IgD-negative memory B cell (primary cell): Measurements from ENCODE around the gene PAEP. TPM values are rescaled to one million over a fixed set of nuclear protein-coding genes. Genes with fewer than 3 reads are reported as not detected.
A peak's percentile ranks its signal among the peaks of the same experiment; 100 is the strongest.

ENCODE experiments used
- H3K27ac Mint-ChIP-seq, 3 donors: one replicate each; pipeline ENCODE4 v1.8.0; 2020 to 2022; ENCODE audit warnings: mild to moderate bottlenecking in 3 of 3, mixed read lengths in 3 of 3, moderate library complexity in 1 of 3
- H3K27me3 Mint-ChIP-seq: one replicate; pipeline ENCODE4 v1.8.0; 2021; ENCODE audit warnings: mixed read lengths
- H3K36me3 Mint-ChIP-seq: one replicate; pipeline ENCODE4 v1.8.0; 2020; ENCODE audit warnings: mild to moderate bottlenecking, mixed read lengths
- H3K4me1 Mint-ChIP-seq, 3 donors: one replicate each; pipeline ENCODE4 v1.8.0; 2020 to 2022; ENCODE audit warnings: mixed read lengths in 3 of 3, mild to moderate bottlenecking in 1 of 3
- H3K4me3 Mint-ChIP-seq, 4 donors: one replicate each; pipeline ENCODE4 v1.8.0; 2020 to 2022; ENCODE audit warnings: mild to moderate bottlenecking in 4 of 4, mixed read lengths in 4 of 4, moderate library complexity in 3 of 4
- H3K9me3 Mint-ChIP-seq, 3 donors: one replicate each; pipeline ENCODE4 v1.8.0; 2020 to 2021; ENCODE audit warnings: mixed read lengths in 3 of 3, mild to moderate bottlenecking in 1 of 3
- polyA plus RNA-seq: library from polyadenylated mRNA; unstranded; fragments of 300-500 nt; fragmentation: Illumina TruSeq; gene quantifications from one replicate; pipeline ENCODE4 v1.2.3, GENCODE V29; 2021

The PAEP gene
- polyA plus RNA-seq, 1 donor from 2014 or later = not detected

DNA sequence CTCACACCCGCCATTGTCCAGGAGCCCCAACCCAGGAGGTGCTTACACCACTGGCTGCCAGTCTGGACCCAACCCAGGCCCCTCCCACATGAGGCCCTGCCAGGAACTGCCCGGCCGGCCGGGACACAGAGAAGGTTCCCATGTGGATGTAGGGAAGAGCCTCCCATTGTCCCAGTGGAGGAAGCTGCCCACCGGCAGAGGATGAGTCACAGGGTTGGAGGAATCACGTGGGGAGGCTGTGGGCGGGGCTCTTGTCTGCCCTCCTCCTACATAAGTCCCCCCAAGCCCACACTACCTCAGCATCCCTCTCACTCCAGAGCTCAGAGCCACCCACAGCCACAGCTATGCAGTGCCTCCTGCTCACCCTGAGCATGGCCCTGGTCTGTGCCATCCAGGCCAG is 26.1 kb downstream of the PAEP start:
- Mint-ChIP-seq H3K27ac (no peak overlapping the region), H3K9me3 (peaks cover 0 to 1% (median 0%) of the 10 kb centered on the region in 3 donors), H3K27me3 (peaks cover 9% of the 10 kb centered on the region), H3K4me1 (peaks cover 0 to 1% (median 0%) of the 10 kb centered on the region in 3 donors), H3K4me3 (no peak overlapping the region), H3K36me3 (no peaks in the 10 kb centered on the region)

DNA sequence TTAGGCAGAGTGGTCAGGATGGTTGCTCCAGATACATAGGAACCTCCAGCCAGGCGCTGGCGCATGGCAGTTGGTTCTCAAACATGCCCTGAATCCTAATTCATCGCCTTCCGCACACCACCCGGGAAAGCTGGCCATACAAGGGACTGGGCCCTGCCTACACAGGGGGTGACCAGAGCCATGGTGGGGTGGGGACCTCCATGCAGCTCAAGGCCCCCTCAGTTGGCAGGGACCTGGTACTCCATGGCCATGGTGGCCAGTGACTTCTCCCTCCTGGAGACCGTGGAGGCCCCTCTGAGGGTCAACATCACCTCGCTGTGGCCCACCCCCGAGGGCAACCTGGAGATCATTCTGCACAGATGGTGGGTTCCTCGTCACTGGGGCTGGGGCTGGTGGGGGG is 26.8 kb downstream of the PAEP start:
- Mint-ChIP-seq H3K4me1 (no peaks in the 10 kb centered on the region), H3K27ac (no peak overlapping the region), H3K36me3 (no peaks in the 10 kb centered on the region), H3K27me3 (peaks cover 7% of the 10 kb centered on the region), H3K9me3 (peaks cover 0 to 1% (median 0%) of the 10 kb centered on the region in 3 donors), H3K4me3 (no peak overlapping the region)

DNA sequence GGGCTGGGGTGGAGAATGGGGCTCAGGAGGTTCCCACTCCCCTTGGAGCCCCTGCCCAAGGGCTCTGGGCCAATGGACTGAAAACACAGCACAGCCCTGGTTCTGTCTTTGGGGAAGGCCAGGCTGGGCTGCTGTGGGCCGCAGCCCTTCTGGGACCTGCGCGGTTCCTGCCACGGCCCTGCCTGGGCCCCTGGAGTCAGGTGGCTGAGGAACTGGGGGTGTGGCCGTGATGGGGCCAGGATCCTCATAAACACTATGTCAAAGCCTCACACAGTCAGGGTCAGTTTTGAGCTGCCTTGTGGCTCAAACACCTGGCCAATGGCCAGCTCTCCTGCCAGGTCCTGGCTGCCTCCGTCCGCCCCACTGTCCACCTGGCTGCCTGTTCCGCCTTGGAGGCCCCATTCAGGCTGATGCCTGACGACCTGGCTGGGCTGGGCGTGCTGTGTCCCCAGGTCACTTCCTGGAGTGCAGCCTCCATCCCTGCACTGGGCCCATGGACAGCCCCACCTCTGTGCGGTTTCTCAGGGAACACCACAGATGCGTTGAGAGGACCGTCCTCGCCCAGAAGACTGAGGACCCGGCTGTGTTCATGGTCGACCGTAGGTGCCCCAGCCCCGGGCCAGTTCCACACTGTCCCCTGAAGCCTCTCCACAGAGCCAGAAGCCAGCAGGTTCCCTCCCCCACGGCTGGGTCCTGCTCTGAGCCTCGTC is 27.5 kb downstream of the PAEP start:
- peaks cover 6% of the 10 kb centered on the region for H3K27me3 Mint-ChIP-seq
- no peak overlapping the region for H3K27ac Mint-ChIP-seq
- no peaks in the 10 kb centered on the region for H3K36me3 Mint-ChIP-seq
- no peak overlapping the region for H3K4me3 Mint-ChIP-seq
- H3K9me3 Mint-ChIP-seq = peaks cover 0 to 1% (median 0%) of the 10 kb centered on the region in 3 donors
- no peaks in the 10 kb centered on the region for H3K4me1 Mint-ChIP-seq

DNA sequence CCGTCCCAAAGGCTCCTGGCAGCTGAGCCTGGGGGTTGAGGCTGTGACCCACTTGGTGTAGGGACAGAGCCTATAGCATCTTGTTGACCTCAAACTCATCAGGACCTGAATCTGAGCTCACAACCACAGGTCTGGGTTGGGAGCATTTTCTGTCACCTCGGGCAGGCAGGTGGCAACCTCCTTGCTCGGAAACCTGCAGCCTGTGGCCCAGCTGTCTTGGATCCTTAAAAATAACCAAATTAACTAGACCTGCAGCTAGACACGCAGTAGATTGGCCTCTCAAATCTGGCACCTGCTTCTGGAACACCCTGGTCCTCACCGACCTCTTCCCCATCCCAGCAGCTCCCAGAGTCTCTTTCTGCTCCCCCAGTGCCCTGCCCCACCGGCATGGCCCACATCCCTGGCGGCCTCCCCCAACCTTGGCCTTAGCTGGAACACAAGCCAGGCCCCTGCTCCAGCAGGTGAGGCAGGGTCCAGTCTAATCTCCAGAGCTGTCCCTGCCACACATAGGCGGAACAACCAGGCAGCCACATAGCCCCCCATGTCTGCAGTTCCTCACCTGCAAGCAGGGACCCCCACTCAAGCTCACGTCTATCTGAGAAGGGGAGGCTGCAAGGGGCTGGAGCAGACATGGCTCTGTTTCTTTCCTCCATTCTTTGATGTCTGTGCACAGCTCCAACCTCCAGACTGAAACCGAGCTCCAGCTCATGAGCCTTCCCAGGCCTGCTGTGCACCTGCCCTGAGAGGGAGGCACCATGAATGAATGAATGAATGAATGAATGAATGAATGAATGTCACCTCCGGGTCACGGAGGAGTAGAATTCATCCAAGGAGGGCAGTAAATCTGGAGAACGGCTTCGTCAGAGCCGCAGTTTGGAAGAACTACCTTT is 28.3 kb downstream of the PAEP start:
- H3K27ac Mint-ChIP-seq = peak overlapping the region in 2 of 3 donors; percentile 14 to 39
- H3K27me3 Mint-ChIP-seq = peaks cover 6% of the 10 kb centered on the region
- no peaks in the 10 kb centered on the region for H3K36me3 Mint-ChIP-seq
- peaks cover 0 to 1% (median 1%) of the 10 kb centered on the region in 3 donors for H3K9me3 Mint-ChIP-seq
- no peak overlapping the region for H3K4me3 Mint-ChIP-seq
- H3K4me1 Mint-ChIP-seq = no peaks in the 10 kb centered on the region

DNA sequence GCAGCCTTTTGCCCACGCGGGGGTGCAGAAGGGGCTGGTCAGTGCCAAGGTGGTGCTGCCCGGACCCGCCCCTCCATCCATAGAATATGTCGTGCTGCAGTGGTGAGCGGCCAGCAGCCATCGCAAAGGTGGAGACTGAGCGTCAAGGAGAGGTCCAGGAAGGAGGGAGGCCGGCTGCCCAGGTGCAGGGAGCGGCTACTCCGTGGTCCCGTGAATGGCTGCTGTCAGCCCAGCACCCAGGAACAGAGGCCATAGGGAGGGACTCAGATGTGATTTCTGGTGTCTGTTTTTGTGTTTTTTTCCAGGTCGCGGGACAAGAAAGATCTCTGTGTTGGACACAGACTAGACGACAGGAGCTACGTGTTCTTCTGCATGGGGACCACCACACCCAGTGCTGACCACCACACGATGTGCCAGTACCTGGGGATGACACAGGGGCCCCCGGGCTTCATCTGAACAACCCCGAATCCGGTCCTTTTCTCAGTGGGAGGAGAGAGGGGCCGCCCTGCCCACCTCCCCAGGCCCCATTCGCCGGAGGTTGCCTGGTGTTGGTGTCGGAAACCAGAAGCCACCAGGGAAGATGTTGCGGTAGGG is 29.0 kb downstream of the PAEP start:
- Mint-ChIP-seq H3K4me1 (no peaks in the 10 kb centered on the region), H3K9me3 (peaks cover 0 to 8% (median 1%) of the 10 kb centered on the region in 3 donors), H3K36me3 (no peaks in the 10 kb centered on the region), H3K27ac (peak overlapping the region in 1 of 3 donors; percentile 39), H3K27me3 (peaks cover 6% of the 10 kb centered on the region), H3K4me3 (no peak overlapping the region)

DNA sequence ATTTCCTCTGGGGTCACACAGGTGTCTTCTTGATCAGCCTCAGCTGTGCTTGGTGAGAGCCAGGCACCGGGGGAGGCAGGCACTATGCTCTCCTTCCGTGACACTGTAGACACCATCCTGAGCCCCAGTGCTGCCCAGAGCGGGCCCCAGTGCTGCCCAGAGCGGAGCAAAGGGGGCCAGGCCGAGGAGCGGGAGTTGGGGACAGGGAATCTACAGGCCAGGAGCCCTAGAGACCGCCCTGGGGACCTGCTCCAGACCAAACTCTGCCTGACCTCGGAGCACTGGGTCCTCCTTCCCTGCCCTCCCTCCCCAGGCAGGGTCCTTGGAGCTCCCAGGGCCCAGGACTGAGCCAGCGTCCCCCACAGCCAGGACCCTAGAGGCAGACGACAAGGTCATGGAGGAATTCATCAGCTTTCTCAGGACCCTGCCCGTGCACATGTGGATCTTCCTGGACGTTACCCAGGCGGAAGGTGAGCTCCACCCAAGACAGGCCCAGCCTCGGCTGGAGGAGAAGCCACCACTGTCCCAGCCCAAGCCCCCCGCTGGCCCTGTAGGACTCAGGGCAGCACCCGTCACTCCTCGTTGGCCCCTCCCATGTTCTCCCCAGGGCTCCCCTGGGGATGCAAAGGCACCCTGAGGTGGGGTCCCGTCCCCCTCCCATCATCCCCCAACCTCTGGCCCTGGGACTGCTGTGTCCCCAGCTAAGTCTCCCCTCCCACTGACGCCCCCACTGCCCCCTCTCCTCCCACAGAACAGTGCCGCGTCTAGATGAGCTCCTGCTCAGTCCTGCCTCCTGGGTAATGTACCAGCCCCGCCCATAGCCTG is 30.2 kb downstream of the PAEP start:
- Mint-ChIP-seq H3K36me3 (no peaks in the 10 kb centered on the region), H3K9me3 (peaks cover 0 to 8% (median 1%) of the 10 kb centered on the region in 3 donors), H3K4me1 (no peaks in the 10 kb centered on the region), H3K4me3 (no peak overlapping the region), H3K27ac (no peak overlapping the region), H3K27me3 (peaks cover 6% of the 10 kb centered on the region)

DNA sequence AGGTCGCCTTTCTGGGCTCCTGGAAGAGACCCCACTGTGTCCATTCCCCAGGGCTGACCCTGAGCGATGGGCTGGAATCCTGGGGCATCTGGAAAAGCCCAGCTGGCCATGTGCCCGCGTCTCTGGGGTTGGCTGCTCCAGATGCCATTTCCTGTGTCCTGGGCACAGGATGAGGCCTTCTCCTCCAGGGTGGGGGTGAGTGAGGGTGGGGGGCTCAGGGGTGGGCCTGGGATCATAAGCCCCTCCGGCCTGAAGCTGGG is 30.7 kb downstream of the PAEP start:
- H3K27ac Mint-ChIP-seq = no peak overlapping the region
- H3K9me3 Mint-ChIP-seq = peaks cover 0 to 8% (median 2%) of the 10 kb centered on the region in 3 donors
- peaks cover 6% of the 10 kb centered on the region for H3K27me3 Mint-ChIP-seq
- no peak overlapping the region for H3K4me3 Mint-ChIP-seq
- H3K36me3 Mint-ChIP-seq = no peaks in the 10 kb centered on the region
- no peaks in the 10 kb centered on the region for H3K4me1 Mint-ChIP-seq

DNA sequence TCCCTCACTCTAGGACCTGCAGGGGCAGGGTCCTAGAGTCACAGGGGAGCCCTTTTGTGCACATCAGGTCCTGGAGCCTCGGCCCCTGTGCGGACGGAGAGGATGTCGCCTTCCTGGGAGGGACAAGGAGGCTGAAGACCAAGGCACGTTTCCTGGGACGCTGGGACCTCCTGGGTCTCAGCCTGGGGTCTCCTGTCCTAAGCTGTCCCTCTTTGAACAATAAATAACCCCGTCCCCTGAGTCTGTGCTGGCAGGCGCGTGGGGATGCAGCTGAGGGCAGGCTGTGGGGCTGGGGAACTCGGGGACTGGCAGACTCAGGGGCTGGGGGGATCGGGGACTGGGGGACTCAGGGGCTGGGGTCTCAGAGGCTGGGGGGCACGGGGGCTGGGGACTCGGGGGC is 31.1 kb downstream of the PAEP start:
- Mint-ChIP-seq H3K27me3 (peaks cover 6% of the 10 kb centered on the region), H3K27ac (no peak overlapping the region), H3K4me1 (no peaks in the 10 kb centered on the region), H3K4me3 (no peak overlapping the region), H3K9me3 (peaks cover 0 to 8% (median 2%) of the 10 kb centered on the region in 3 donors), H3K36me3 (no peaks in the 10 kb centered on the region)

DNA sequence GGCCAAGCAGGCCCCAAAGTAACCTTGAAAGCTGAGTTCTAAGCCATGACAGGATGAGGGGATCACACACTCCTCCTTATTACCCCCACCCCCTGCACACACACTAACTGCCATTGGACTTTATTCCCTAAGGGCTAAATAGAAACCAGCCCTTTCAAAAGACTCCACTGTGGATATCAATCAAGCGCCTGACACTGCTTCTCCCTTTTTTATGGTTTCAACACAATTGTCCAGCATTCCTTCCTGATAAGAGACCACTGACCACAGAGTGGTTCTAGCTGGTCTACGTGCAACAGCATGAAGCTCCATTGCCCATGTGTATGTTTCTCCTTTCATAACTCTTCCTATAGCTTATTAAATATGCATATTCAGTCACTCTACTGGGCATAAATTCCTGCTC is 34.7 kb downstream of the PAEP start:
- H3K36me3 Mint-ChIP-seq = no peaks in the 10 kb centered on the region
- H3K9me3 Mint-ChIP-seq = peaks cover 0 to 8% (median 2%) of the 10 kb centered on the region in 3 donors
- no peaks in the 10 kb centered on the region for H3K4me1 Mint-ChIP-seq
- no peak overlapping the region for H3K27ac Mint-ChIP-seq
- peaks cover 3% of the 10 kb centered on the region for H3K27me3 Mint-ChIP-seq
- H3K4me3 Mint-ChIP-seq = no peak overlapping the region

DNA sequence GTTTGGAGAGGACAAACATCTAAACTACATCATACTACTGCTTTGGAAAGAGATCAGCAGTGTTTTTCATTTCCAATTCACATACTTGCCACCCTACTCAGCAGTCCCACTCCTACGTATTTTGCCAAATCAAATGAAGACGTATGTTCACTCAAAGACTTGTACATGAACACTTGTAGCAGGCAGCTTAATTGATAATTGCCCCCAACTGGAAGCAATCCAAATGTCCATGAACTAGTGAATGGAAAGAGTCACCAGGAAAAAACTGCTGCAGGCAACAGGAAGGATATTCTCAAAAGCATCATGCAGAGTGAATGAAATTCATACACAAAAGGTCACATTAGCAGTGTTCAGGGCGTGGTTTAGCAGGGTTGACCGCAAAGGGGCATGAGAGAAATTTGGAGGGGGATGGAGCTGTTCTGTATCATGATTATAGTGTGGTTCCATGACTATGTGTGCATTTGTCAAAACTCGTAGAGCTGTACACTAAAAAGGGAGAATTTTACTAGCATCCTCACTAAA is 38.8 kb downstream of the PAEP start:
- Mint-ChIP-seq H3K27me3 (peaks cover 9% of the 10 kb centered on the region), H3K4me3 (peak overlapping the region in 1 of 4 donors; percentile 49), H3K9me3 (peaks cover 0 to 2% (median 2%) of the 10 kb centered on the region in 3 donors), H3K4me1 (no peaks in the 10 kb centered on the region), H3K36me3 (no peaks in the 10 kb centered on the region), H3K27ac (no peak overlapping the region)

DNA sequence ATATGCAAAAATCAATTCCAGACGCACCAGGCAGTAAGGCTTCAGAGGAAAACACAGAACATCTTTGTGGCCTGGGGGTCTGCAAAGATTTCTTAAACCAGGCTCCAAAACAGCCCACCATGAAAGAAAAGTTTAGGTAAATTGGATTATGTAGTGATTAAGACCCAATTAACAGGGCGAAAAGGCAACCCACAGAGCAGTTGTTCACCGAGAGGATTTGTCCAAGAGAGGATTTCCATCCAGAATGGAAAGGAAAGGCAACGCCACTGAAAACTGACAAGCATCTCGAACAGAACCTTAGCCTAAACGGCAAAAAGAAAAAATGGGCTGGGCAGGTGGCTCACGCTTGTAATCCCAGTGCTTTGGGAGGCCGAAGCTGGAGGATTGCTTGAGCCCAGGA is 40.4 kb downstream of the PAEP start:
- H3K27me3 Mint-ChIP-seq = peaks cover 9% of the 10 kb centered on the region
- H3K36me3 Mint-ChIP-seq = no peaks in the 10 kb centered on the region
- no peaks in the 10 kb centered on the region for H3K4me1 Mint-ChIP-seq
- H3K27ac Mint-ChIP-seq = no peak overlapping the region
- no peak overlapping the region for H3K4me3 Mint-ChIP-seq
- H3K9me3 Mint-ChIP-seq = no peaks in the 10 kb centered on the region

DNA sequence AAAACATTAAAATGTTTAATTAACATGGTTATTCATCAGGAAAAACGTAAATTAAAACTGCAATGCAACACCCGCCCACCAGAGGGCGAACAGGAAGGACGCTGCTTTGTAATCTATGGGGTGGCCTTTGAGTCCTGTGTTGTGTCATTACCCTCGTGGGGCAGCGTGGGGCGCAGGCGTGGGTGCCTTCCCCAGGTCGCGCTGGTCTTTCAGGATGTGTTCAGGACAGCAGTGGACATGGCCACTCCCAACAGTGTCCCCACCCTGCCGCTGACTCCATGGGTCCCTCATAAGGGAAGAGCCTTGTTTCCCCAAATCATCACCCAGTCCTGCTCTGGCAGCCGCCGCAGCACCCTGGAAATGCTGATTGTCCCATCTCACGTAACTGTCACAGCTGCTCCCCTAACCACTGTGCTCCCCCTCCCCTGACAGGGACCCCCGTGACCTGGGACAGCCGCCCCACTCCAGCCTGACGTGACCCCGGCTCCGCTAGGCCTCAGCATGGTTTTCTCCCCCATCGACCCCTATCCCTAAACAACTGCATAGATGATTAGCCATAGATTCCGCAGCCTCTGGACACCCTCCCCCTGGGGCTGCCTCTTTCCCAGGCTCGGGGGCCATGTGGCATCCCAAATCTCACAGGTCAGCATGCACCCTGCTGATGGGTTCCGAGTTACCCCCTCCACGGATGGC is 41.4 kb downstream of the PAEP start:
- Mint-ChIP-seq H3K27ac (no peak overlapping the region), H3K9me3 (no peaks in the 10 kb centered on the region), H3K27me3 (peaks cover 9% of the 10 kb centered on the region), H3K4me3 (no peak overlapping the region), H3K36me3 (no peaks in the 10 kb centered on the region), H3K4me1 (no peaks in the 10 kb centered on the region)

DNA sequence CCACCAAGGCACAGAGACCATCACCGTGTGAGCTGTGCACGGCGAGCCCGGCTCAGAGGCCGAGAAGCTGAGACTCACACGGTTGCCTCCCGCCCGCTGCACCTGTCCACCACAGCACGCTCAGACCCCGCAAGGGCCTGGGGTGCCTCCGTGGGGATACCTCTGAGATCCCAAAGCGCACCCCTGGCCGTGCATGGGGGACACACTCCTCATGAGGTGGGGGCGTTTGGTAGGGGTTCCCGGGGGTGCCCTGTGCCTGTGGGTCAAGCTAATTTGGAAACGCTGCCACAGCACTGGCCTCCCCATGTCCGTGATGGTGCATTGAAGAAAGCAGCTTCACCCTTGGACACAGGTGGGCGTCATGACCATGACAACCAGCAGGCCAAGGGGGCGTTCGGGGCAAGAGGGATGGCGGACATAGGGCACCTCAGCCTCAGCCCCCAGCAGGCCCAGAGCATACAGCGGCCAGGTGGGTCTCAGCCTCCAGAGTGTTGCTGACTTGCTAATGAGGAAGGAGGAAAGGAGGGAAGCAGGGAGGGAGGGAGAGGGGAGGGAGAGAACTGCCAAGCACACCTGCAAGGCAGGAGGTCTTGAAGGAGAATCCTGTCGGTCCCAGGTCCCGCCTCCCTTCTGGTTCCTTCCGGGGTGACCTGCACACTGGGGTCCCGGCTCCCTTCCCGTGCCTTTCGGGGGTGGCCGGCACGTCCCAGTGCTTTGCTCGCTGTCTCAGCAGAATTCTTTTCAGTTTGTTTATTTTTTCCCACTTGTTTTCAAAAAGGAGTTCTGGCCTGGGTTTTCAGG is 43.1 kb downstream of the PAEP start:
- H3K4me3 Mint-ChIP-seq = no peak overlapping the region
- no peaks in the 10 kb centered on the region for H3K9me3 Mint-ChIP-seq

More for the DNA sequence above, 43.1 kb downstream of the PAEP start:
- H3K27me3 Mint-ChIP-seq = peaks cover 7% of the 10 kb centered on the region
- H3K4me1 Mint-ChIP-seq = no peaks in the 10 kb centered on the region
- H3K27ac Mint-ChIP-seq = no peak overlapping the region
- H3K36me3 Mint-ChIP-seq = no peaks in the 10 kb centered on the region
